GM12865 (cell line): ENCODE data around the gene GDPGP1.
A peak's percentile ranks its signal among the peaks of the same experiment; 100 is the strongest.

Source experiments
- DNase-seq: peaks from one replicate; pipeline ENCODE4 v3.0.0; 2010; ENCODE audit warnings: low read depth
- H3K4me3 ChIP-seq: 2 replicates; pipeline ENCODE4 v1.5.1; 2011; ENCODE audit warnings: mild to moderate bottlenecking, low read depth, low read length, control low read depth
- TF ChIP-seq, protein P1 (sequence below): IDR thresholded peaks from 2 replicates; pipeline ENCODE4 v1.5.1; 2011; ENCODE audit warnings: low read length, control low read depth, low read depth, inconsistent platforms; ENCODE audit not compliant: insufficient read depth; ENCODE audit errors: missing control alignments

The GDPGP1 gene

DNA sequence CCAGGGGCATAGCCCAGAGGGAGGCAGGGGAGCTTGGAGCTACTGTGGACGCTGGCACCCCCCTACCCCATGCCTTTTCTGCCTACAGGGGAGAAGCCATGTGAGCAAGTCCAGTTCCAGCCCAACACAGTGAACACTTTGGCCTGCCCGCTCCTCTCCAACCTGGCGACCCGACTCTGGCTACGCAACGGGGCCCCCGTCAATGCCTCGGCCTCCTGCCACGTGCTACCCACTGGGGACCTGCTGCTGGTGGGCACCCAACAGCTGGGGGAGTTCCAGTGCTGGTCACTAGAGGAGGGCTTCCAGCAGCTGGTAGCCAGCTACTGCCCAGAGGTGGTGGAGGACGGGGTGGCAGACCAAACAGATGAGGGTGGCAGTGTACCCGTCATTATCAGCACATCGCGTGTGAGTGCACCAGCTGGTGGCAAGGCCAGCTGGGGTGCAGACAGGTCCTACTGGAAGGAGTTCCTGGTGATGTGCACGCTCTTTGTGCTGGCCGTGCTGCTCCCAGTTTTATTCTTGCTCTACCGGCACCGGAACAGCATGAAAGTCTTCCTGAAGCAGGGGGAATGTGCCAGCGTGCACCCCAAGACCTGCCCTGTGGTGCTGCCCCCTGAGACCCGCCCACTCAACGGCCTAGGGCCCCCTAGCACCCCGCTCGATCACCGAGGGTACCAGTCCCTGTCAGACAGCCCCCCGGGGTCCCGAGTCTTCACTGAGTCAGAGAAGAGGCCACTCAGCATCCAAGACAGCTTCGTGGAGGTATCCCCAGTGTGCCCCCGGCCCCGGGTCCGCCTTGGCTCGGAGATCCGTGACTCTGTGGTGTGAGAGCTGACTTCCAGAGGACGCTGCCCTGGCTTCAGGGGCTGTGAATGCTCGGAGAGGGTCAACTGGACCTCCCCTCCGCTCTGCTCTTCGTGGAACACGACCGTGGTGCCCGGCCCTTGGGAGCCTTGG, 5.9 kb upstream of the GDPGP1 start:
- no peak for DNase-seq
- H3K4me3 ChIP-seq = no peak overlapping the region
- TF ChIP-seq, protein P1, sequence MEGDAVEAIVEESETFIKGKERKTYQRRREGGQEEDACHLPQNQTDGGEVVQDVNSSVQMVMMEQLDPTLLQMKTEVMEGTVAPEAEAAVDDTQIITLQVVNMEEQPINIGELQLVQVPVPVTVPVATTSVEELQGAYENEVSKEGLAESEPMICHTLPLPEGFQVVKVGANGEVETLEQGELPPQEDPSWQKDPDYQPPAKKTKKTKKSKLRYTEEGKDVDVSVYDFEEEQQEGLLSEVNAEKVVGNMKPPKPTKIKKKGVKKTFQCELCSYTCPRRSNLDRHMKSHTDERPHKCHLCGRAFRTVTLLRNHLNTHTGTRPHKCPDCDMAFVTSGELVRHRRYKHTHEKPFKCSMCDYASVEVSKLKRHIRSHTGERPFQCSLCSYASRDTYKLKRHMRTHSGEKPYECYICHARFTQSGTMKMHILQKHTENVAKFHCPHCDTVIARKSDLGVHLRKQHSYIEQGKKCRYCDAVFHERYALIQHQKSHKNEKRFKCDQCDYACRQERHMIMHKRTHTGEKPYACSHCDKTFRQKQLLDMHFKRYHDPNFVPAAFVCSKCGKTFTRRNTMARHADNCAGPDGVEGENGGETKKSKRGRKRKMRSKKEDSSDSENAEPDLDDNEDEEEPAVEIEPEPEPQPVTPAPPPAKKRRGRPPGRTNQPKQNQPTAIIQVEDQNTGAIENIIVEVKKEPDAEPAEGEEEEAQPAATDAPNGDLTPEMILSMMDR = no peak

DNA sequence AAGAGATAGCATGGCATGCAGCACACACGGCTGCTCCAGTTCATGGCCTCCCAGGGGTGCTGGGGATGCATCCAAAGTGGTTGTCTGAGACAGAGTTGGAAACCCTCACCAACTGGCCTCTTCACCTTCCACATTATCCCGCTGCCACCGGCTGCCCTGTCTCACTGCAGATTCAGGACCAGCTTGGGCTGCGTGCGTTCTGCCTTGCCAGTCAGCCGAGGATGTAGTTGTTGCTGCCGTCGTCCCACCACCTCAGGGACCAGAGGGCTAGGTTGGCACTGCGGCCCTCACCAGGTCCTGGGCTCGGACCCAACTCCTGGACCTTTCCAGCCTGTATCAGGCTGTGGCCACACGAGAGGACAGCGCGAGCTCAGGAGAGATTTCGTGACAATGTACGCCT, 5.0 kb upstream of the GDPGP1 start:
- H3K4me3 ChIP-seq = no peak overlapping the region
- no peak for DNase-seq
- TF ChIP-seq, protein P1 = no peak

DNA sequence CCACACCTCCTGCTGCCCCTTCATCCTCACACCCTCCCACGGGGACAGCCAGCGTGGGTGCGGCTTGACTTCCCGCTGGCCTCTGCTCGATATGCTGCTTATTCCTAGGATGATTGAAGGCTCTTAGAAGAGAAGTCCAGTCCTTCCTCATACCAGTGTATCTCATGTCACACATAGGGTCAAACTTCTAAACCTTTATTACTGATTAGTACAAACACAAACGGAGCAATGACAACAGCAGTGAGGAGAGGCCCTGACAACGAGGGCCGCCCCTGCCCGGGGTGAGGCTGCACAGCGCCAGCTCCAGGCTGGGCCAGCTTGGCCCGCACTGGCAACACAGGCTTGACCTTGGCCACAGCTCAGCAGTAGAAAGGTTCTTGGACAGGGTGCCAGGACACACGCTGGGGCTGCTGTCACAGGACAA, 3.9 kb upstream of the GDPGP1 start:
- no peak overlapping the region for H3K4me3 ChIP-seq
- no peak for DNase-seq
- TF ChIP-seq, protein P1 = no peak

DNA sequence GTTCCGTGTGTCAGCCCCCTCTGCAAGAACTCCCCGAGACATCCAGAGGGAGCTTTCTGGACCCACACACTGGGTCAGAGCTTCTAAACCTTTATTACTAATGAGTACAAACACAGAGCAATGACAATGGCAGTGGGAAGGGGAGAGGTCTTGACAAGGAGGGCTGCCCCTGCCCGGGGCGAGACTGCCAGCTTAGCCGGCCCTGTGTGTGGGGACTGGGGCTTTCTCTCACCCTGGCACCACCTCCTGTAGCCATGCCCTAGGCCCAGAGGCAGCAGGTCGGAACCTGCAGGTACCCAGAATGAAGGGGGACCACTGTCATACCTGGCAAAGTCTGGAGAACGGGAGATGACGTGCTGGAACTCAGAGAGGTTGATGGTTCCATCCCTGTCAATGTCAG, 3.4 kb upstream of the GDPGP1 start:
- peak overlapping the region; percentile 67 for H3K4me3 ChIP-seq
- DNase-seq = no peak
- TF ChIP-seq, protein P1 = no peak

DNA sequence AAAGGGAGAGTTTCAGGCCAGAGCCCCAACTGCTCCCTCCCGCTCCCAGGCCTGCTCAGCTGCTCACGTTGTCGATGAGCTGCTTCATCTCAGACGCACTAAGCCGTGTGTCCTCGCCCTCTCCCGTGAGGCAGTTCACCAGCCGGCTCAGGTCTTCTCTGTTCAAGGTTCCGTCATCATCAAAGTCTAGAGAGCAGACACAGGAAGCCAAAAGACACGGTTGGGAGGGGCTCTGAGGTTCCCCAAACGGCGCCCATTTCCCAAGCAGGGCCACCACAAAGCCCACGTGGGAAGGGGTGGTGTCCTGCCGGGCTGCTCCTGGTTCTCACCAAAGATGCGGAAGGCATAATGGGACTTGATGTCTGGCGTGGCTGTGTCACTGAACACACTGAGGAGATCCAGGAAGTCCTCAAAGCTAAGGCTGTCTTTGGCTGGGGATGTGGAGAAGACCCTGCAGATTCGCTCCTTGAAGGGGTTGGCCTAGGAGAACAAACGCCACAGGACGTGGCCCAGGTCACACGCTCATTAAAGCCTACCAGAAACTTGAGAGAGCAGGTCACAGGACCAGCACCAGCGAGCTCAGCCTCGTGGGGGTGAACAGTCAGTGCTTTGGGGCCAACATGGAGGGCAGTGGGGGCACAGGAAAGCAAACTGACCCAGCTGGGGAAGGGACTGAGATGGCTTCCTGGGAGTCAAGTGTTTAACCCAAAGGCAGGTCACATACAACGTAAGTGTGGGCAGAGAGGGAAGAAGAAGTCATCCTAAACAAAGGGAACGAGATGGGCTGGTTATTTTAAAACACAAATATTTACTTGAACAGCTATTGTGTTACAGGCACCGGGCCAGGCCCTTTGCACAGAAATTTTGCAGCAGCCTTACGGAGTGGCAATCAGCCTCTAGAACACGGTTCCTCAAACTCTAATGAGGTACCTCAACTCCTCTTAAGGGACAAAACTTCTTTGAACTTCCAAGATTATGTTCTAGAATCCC, 2.7 kb upstream of the GDPGP1 start:
- DNase-seq = peak; percentile 85
- H3K4me3 ChIP-seq = peak overlapping the region; percentile 67
- TF ChIP-seq, protein P1 = no peak

DNA sequence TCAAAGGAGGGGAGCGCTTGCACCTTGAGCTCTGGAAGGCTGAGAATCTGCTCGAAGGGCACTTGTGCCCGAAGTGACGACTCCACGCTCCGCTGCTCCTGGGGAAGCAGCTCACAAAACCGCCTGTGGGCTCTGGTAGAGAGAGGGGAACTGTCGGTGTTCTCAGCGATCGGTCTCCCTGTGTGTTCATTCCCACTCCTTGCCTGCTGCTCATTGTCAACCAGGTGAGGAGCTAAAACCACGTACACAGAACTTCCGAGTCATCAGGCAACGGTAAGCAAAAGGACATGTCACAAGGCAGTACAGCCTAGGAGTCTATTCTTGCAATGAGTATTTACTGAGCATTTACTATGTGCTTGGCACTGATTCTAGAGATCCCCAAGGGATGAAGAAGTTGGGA, 1.8 kb upstream of the GDPGP1 start:
- peak overlapping the region; percentile 67 for H3K4me3 ChIP-seq

More for the DNA sequence above, 1.8 kb upstream of the GDPGP1 start:
- TF ChIP-seq, protein P1 = no peak
- peak; percentile 51 for DNase-seq
